ENCODE measurements around the gene IFFO2.

Gene IFFO2
- 124 to 364 reads per million in 2 donors for total RNA-seq

DNA sequence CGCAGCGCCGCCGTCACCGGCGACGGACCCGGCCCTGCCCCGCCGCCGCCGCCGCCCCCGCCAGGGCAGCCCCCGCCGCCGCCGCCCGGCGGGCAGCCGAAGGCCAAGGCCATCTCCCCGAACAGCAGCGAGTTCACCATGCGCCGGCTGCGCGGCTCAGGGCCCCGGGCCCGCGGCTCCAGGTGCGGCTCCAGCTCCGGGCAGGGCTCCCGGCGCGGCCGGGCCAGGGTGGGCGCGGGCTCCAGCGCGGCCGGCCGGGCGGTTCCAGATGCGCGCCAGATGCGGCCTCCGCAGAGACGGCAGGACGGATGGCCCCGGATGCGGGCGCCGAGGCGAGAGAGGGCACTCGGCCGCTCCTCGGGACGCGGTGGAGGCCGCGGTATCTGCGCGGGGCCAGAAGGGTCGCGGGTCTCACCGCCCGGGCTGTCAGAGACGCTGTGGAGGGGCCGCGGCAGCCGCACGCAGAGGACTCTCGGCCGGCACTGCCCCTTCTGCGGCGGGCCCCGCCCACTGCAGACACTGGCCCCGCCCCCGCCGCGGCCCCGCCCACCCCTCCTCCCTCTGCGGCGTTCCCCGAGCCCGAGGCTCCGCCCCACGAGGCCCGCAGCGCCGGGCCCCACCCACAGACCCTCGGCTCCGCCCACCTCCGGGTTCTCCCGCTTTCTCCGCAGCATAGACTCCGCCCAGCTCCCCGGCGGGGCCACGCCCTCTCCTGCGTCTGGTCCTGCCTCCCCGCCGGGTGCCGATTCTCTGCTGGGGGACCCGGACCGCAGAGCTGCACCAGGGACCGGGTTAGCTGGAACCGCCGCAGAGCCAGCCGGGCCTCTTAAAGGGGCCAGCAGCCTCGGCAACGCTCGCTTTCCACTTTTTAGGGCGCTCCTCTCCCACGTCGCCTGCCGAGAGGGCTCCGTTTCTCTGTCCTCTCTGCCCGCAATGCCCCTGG lies at the start of gene IFFO2:
IFFO2 (minus strand) TSS at position 484 of the 943 bp plus-strand sequence; CDS start at position 140, 344 bp downstream.
- DNase-seq: peak; percentile 100

DNA sequence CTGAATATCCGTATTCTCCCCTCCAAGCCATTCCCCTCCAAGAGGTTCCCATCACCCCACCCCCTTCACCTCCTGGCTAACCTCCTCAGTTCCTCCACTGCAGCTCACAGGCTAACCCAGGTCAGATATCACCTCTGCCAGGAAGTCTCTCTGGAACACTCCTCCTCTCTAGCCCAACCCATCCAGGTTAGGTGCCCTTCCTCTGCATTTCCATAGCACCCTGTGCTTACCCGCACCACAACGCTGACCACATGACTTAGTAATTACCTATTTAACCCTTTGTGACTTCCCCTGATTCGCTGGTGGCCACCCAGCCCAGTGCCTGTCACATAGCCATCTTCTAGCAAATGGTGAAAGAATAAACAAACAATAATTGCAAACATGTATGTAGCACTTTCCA lies 49.5 kb upstream of the IFFO2 start:
- DNase-seq: no peak

DNA sequence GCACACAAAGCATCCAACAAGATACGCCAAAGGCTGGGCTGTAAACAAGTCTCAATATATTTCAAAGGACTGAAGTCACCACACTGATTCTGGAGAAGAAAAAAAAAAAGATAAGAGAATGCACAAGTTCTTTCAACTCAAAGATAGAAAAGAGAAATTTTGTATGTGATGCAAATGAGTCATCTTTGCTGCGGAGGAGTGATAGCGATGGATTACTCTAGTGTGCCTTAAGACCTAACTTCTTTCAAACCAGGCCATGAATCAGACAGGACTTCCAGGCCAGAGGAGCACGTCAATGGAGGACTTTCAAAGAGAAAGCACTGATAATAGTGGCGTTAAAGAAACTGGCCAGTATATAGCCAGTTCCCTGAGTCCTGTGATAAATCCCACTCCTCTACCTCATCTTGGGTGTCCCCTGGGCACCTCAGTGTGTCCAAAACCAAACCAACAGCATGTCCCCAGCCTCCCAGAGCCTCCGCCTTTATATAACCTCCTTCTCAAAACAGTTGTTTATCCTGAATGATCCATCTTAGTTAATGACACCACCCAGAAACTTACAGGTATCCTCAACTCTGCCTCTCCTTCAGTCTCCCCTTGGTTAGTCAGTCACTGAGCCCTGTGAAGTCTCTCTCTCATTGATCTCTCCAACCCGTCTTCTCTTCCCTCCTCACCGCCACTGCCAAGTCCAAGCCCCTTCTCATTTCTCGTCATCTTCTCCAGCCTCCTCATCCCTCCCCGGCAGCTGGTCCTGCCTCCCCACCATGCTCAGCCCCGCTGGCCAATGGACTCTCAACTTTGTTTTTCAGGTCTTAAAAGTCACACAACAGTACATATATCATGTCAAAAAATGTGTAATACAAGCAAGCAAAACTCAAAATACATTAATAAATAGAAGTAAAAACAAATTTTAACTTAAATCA lies 47.2 kb upstream of the IFFO2 start:
- no peak for DNase-seq

DNA sequence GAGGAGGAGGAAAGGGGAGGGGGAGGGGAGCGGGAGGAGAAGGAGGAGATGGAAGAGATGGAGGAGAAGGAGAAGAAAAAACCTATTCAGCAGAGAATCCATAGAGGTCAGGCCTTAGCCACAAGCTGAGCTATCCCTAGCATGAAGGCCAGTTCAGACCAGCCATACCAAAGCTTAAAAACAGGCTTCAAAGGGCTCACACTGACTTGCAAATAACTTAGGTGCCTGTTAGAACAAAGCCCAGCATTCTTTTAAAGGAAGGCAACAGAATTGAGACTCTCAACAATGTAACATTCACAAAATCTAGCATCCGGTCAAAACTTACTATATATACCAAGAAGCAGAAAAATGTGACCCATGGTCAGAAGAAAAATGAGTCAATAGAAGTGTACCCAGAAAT lies 43.6 kb upstream of the IFFO2 start:
- DNase-seq: no peak

DNA sequence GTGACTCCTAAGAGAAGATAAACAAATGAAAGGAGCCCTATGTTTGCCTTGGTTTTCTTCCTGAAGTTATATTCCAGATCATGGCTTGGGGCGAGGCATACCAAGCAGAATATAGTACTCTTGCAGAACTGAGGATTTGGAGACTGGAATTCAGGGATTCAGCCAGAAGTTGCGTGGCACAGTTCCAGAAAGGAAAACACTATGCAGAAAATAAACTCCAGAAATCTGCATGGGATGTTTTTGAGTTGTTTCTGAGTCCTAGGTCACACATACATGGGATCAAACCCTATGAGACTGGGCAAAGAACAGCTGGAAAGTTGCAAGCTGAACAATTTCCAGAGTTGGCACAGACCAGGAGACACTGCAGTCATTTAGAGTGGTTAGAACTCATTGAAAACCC lies 42.9 kb upstream of the IFFO2 start:
- DNase-seq: no peak

DNA sequence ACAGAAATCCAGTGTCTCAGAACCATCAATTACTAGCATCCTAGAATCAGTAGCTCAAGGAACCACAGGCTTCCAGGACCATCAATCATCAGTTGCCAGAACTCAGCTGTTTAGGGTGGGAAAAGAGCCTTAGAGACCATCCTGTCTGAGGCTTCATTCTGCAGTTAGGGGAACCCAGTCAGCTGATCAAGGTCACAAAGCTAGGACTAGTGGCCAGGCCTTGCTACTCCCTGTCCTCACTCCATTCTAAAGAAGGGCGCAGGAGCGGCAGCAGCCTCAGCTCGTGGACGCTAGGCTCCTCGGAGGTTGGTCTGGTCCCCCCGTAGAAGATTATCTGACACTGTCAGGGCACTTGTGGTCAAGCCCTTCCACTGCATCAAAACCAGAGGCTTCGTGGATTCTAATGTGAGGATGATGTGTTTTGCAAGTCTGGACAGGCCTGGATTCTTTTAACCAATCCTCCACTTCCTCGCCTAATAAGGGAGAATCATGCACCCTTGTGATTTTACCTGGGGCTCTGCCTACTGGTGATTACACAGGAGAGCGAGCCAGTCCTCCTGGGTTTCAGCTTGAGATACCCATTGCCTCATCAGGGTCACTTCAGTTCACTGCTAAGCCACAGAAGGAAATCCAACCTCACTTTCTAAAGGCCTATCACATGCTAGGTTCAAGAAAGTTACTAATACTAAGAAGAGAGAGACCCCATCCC lies 41.7 kb upstream of the IFFO2 start:
- DNase-seq: no peak

DNA sequence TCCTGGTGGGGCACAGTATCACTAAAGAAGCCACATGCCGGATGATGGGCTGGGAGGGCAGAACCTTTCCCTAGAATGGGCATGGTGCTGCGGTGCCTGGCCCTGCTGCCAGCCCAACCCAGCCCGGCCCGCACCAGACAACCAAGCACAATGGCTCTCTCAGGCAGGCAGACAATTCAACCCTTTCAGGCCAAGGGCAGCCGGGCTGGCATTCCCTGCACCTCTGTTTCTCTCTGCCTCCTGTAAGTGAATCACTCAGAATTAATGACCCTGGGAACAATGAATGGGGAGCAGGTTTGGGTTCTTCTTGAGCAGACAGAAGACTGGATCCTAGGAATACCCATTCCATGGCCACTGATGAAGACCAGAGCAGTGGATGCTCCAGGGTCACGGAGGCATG lies 41.0 kb upstream of the IFFO2 start:
- no peak for DNase-seq

DNA sequence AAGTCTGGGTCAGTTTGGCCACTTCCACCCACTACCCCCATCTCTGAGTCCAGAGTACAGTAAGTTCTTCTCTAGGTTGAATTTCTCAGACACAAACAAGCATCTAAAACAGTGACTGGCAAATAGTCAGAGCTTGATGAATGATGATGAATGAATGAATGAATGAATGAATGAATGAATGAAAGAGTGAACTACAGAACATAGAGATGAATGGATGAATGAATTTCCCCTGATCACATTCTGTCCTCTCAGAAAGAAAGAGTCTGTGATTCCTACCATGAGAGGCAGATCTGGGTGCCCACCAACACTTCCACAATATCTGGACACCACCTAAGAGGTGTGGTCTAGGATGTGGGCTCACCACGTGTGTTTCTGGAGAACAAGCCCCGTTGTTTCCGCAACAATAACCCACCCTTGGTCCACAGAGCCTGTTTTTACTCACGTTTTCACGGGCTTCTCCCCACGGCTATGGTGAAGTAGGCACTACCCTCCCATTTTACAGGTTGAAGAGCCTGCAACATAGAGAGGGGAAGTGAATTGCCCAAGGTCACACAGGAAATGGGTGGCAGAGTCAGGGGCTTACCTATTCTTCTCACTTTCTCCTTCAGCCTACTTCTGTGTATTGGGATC lies 40.2 kb upstream of the IFFO2 start:
- no peak for DNase-seq

DNA sequence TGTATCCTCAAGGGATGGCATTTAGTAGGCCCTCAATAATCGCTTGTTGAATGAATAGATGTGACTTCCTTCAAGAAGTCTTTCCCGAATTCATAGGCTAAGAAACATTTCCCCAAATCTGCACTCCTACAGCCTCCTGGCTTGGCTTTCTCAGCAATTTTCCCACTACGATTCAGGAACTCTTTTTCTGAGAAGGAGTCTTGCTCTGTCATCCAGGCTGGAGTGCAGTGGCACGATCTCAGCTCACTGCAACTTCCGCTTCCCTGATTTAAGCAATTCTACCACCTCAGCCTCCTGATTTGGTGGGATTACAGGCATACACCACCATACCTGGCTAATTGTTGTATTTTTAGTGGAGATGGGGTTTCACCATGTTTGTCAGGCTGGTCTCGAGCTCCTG lies 37.9 kb upstream of the IFFO2 start:
- no peak for DNase-seq

DNA sequence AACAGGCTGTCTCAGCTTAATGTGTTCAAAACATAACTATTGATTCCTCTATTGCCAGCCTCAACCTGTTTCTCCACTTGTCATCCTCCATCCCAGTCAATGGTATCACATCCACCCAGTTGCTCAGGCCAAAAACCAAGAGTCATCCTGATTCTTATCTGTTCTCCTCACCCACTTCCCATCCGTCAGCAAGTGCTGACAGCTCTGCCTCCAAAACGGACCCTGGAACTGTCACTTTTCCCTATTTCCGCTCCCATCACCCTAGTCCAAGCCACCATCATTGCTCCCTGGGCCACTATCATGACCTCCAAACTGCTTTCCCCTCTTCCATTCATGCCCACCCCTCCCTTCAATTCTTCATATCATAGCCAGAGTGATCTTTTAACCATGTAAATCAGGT lies 36.2 kb upstream of the IFFO2 start:
- no peak for DNase-seq

DNA sequence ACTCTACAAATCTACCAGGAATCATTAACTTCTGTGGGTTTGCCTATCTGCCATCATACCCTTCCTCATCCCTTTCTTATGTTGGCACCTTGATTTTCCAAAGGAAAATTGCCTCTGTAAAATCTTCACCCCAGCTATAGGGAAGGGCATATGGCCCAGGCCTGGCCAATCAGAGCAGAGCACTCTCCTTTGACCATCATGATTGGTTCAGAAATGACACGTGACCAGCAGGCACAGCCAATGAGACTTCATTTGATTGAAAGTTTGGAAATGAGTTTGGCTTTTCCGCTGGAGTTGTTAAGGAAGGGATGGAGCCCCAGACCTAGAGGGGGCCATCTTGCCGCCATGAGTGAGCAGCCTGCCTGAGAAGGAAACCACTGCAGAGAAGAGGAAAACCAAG lies 35.1 kb upstream of the IFFO2 start:
- DNase-seq: no peak

DNA sequence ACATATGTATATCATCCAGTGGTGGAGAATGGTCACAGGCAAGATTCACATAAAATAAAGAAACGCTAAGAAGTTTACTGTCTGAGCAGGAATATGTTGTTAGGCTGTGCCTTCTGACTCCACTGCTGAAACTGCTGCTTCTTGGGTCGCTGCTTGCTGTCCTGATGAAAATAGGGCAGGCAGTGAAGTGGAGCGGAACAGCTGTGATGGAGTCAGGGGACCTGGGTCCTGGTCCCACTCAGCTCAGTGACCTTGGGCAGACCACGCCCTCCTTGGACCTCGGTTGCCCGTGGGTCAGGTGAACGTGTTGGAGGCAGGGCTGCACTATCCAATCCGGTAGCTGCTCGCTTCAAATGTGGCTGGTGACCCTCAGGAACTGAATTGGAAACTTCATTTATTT lies 33.4 kb upstream of the IFFO2 start:
- DNase-seq: no peak

DNA sequence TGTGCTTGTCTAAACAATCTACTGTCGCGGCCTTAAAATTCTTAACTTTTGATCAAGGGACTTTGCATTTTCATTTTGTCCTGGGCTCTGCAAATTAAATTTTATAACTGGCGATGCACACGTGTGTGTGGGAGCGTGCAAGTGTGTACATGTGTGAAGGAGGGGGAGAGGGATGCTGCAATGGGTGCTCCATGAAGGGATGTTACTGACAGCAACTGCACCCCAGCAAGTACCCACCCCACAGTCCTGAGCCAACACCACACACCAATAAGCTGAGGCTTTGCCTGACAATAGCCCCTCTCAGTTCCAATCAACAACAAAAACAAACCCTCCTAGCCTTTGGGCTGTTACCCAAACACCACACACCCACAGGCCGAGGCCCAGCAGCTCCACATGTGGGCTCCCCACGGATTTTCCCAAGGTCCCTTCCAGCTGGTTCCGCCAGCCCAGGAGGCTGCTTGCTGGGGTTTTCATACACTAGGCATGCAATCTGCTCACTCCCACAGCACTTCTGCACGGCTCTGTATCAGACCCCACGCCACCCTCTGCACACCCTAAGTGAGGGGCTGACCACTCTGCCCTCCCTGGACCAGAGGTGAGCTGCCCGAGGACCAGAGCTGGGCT lies 32.8 kb upstream of the IFFO2 start:
- no peak for DNase-seq

DNA sequence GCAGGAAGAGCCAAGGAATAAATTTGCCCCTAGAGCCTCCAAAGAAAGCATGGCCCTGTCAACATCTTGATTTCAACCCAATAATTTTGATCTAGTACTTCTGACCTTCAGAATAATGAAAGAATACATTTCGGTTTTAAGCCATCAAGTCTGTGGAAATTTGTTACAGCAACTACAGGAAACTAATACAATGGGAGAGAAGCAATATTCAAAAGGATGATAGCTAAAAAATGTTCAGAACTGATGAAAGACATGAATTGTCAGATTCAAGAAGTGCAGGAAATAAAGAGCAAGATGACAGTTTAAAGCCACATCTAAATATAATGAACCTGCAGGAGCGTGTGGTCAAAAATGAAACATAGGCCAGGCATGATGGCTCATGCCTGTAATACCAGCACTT lies 24.8 kb upstream of the IFFO2 start:
- DNase-seq: no peak

DNA sequence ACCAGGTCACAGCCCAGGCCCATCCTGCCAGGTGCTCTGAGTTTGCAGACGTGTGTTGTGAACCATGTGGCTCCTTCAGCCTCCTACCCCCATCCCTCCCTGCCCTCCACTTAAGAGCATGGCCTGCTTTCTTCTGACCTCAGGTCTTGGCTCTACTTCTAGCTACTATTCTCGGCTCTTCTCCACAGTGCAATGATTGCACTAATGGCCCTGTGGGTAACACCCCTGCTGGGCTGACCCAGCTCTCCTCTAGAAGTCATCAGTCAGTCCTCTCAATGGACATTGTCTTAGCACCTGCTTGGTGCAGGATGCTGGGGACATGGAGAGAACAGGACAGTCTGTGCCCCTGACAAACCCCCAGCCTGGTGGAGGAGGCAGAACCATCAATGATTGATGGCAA lies 22.2 kb upstream of the IFFO2 start:
- DNase-seq: no peak

DNA sequence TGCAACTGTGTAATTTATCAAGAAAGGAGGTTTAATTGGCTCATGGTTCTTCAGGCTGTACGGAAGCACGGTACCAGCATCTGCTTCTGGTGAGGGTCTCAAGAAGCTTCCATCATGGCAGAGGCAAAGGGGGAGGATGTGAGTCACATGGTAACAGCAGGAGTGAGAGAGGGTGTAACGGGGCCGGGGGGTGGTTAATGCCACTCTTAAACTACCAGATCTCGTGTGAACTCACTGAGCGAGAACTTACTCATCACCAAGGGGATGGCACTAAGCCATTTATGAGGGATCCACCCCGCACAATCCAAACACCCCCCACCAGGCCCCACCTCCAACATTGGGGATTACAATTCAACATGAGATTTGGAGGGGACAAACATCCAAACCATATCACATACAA lies 21.0 kb upstream of the IFFO2 start:
- DNase-seq: no peak

DNA sequence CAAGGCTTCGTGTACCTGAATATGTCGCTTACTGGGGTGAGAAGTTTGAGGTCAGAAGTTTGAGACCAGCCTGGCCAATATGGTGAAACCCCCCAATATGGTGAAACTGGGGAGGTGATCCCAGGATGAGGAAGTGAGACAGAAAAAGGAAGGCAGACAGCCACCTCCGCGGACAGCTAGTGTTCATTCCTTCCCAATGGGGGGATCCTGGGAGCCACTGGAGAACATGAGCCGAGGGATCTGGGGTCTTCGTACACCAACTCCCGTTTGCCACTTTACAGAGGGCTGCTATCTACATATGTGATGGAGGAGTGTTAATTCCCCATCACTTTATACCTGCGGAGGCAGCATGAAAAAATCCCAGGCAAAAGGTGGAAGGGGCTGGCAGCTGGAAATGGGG lies 19.6 kb upstream of the IFFO2 start:
- no peak for DNase-seq

DNA sequence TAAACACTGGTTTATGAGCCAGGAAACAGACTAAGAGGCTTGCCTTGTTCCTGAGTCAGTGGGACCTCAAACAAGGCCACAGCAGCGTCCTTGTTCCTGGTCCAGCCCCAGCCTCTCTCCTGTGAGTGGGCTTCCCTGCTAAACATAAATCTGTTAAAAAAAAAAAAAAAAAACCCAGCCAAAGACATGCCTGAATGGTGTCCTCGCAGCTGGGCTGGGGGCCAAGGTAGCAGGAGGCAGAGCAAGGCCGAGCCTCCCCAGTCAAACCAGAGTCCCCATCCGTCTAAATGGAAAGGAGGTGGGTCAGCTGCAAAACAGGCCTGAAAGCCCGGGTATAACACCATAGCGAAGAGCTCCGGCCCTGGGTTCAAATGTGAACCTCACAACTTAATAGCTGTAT lies 18.1 kb upstream of the IFFO2 start:
- DNase-seq: no peak

DNA sequence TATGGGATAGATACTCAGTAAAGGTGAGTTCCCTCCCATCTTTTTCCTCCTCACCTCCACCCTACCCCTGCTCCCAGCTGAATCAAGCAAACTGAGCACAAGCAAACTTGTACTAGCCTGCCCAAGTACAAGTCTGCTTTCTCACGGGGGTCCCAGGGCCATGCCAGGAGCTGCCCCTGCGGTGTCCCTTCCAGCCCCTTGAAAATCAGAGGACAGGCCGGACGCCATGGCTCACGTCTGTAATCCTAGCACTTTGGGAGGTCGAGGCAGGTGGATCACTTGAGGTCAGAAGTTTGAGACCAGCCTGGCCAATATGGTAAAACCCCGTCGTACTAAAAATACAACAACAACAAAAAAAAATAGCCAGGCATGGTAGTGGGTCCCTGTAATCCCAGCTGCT lies 17.5 kb upstream of the IFFO2 start:
- no peak for DNase-seq

DNA sequence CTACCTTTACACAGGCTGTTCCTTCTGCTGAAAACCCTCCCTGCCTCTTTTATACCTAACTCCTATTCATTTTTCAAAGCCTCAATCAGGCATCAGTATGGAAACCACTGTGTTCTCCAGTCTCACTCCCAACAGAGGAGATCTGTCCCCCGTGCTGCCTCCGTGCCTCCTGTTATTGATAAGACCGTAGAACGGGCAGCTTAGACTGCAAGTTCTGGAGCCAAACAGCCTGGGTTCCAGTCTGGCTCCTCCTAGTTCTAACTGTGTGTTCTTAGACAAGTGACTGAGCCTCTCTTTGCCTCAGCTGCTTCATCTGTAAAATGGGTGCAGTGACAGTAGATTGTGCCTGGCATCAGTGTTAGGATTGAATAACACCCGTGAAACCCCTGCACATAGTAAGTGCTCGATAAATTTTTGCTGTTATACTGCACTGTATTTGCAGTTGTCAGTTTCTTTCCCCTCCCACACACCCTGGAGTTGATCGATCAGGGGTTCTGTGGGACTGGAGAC lies 17.0 kb upstream of the IFFO2 start:
- DNase-seq: no peak

DNA sequence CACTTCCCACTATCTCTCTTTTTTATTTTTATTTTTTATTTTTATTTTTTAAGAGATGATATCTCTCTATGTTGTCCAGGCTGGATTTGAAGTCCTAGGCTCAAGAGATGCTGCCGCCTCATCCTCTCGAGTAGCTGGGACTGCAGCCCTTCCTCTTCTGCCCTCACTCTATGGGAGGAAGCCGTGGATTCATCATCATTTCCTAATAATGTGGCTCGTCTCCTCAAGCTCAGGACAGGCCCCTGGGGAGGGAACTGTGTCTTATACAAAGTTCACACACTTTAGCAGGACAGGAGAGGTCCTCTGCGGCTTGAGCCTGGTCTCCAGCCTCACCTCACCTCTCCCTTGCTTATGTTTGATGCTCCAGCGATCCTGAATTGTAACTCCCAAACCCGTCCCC lies 16.5 kb upstream of the IFFO2 start:
- DNase-seq: no peak

DNA sequence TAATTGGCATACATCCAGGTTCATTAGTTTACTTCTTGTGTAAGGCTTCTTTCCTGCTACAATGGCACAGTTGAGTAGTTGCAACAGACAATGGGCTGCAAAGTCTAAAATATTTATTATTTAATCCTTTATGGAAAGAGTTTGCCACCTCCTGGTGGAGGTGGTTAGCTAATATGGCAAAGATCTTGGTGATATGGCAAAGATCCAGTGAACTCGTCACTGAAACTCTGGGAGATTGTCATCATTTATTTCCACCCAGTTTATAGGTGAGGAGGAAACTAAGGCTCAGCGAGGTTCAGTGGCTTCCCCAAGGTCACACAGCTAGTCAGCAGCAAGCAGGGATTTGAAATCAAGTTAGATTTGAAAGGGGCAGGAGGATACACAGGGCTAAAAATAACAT lies 16.1 kb upstream of the IFFO2 start:
- peak; percentile 6 for DNase-seq
